Lung (tissue), 12 donors: Measurements from ENCODE around the gene DYRK3. TPM values are rescaled to one million over a fixed set of nuclear protein-coding genes. Genes with fewer than 3 reads are reported as not detected.
"Not testable (repeated sequence)": the region's sequence is repeated elsewhere in the genome, so short reads cannot be mapped to it uniquely, and the experiment has no call there.

Experiments used
- ATAC-seq: fragments of 200-7000 bp; cut with Tn5 transposase; one replicate; pipeline ENCODE4 v1.9.1; 2020; ENCODE audit warnings: moderate number of reproducible peaks; ENCODE audit not compliant: insufficient read depth, low FRiP score
- DNase-seq, 3 donors: peaks; one replicate each; pipeline ENCODE4 v3.0.0-alpha.2; 2013 to 2017
- H3K27ac ChIP-seq, 2 donors: one replicate each; pipeline ENCODE4 v1.5.1; 2013; ENCODE audit warnings: mild to moderate bottlenecking in 2 of 2, moderate library complexity in 2 of 2, control low read depth in 1 of 2, inconsistent platforms in 1 of 2, low read depth in 1 of 2, low read length in 1 of 2
- H3K27me3 ChIP-seq, 3 donors: one replicate each; pipeline ENCODE4 v1.5.1; 2013; ENCODE audit warnings: low read length in 2 of 3; ENCODE audit not compliant: control insufficient read depth in 3 of 3, insufficient read depth in 3 of 3
- H3K36me3 ChIP-seq, 4 donors: one replicate each; pipeline ENCODE4 v1.5.1; 2013; ENCODE audit warnings: low read length in 4 of 4, mild to moderate bottlenecking in 1 of 4, moderate library complexity in 1 of 4; ENCODE audit not compliant: control insufficient read depth in 4 of 4, insufficient read depth in 4 of 4
- H3K4me1 ChIP-seq, 5 donors: one replicate each; pipeline ENCODE4 v1.5.1; 2013; ENCODE audit warnings: low read length in 5 of 5, mild to moderate bottlenecking in 2 of 5, moderate library complexity in 1 of 5; ENCODE audit not compliant: control insufficient read depth in 5 of 5, insufficient read depth in 5 of 5
- H3K4me3 ChIP-seq: one replicate; pipeline ENCODE4 v1.5.1; 2013; ENCODE audit warnings: mild to moderate bottlenecking, control low read depth, moderate library complexity
- H3K9ac ChIP-seq, 2 donors: one replicate each; pipeline ENCODE4 v1.5.1; 2013; ENCODE audit warnings: low read length in 2 of 2, control low read depth in 1 of 2; ENCODE audit not compliant: insufficient read depth in 1 of 2
- H3K9me3 ChIP-seq, 4 donors: one replicate each; pipeline ENCODE4 v1.5.1; 2013; ENCODE audit warnings: low read length in 3 of 4, mild to moderate bottlenecking in 1 of 4, moderate library complexity in 1 of 4; ENCODE audit not compliant: control insufficient read depth in 4 of 4, insufficient read depth in 3 of 4
- CTCF ChIP-seq: IDR thresholded peaks from 2 replicates; pipeline ENCODE4 v1.5.1; 2012; ENCODE audit warnings: mild to moderate bottlenecking; ENCODE audit errors: control extremely low read depth, extremely low read depth
- WGBS, 2 donors: extraction: QIAGEN DNeasy Blood & Tissue Kit; methylation state at CpG; one replicate each; pipeline ENCODE4 v1.1.7; 2013; 5-methylcytosine and 5-hydroxymethylcytosine counted together
- polyA plus RNA-seq, 2 donors: library from polyadenylated mRNA; stranded (reverse); fragments of 200-250 nt; gene quantifications; one replicate each; pipeline ENCODE4 v1.2.1, GENCODE V29; 2013
- total RNA-seq, 2 donors: library from RNA; depleted of rRNA in 1 of 2; stranded (reverse); fragments of >200 nt in 1 of 2; gene quantifications; one replicate each; pipeline ENCODE4 v1.2.1, GENCODE V29; 2014 to 2021
- donor health status: control.
- donor health status: control.
- donor health status: Bipolar disorder and iron deficiency.
- donor health status: healthy.
- donor health status: DM: yes; HTN: yes; CAD: no.

DYRK3 gene
- total and polyA plus RNA-seq, 4 donors = 4.6 to 13.0 (median 8.8) TPM

GRCh38 chr1:206635978-206636345 is 626 bp downstream of the DYRK3 start:
- H3K27me3 ChIP-seq = no peaks in the 10 kb centered on the region
- peak in 1 of 3 donors; percentile 60 for DNase-seq

GRCh38 chr1:206636671-206637070 is 1.3 kb downstream of the DYRK3 start:
- H3K4me3 ChIP-seq = no peak overlapping the region
- ATAC-seq (no peak), DNase-seq (no peak)
- H3K4me1 ChIP-seq = peaks cover 2 to 34% (median 7%) of the 10 kb centered on the region in 5 donors
- H3K27me3 ChIP-seq = no peaks in the 10 kb centered on the region
- WGBS, 2 donors = 61 to 67% methylated on average over 4 of the region's 4 CpGs
- no peaks in the 10 kb centered on the region for H3K9me3 ChIP-seq
- H3K27ac ChIP-seq = peak overlapping the region in 1 of 2 donors; percentile 49
- H3K9ac ChIP-seq = no peak overlapping the region
- H3K36me3 ChIP-seq = no peaks in the 10 kb centered on the region
- no peak for TF ChIP-seq CTCF

More at GRCh38 chr1:206635978-206636345, 626 bp downstream of the DYRK3 start:
- Histone ChIP-seq H3K27ac (peak overlapping the region in 1 of 2 donors; percentile 91), H3K9me3 (no peaks in the 10 kb centered on the region), H3K4me3 (peak overlapping the region; percentile 72), H3K9ac (peak overlapping the region; percentile 70 to 84), H3K4me1 (peaks cover 2 to 39% (median 7%) of the 10 kb centered on the region in 5 donors), H3K36me3 (no peaks in the 10 kb centered on the region)
- ATAC-seq = no peak
- no peak for TF ChIP-seq CTCF
- 3 to 4% methylated on average over 14 of the region's 14 CpGs for WGBS, 2 donors

- Histone ChIP-seq H3K9ac (no peak overlapping the region), H3K36me3 (no peaks in the 10 kb centered on the region), H3K27ac (no peak overlapping the region), H3K4me3 (no peak overlapping the region), H3K4me1 (peaks cover 2 to 34% (median 7%) of the 10 kb centered on the region in 5 donors), H3K27me3 (no peaks in the 10 kb centered on the region), H3K9me3 (no peaks in the 10 kb centered on the region)
- DNase-seq = no peak
- no peak for ATAC-seq
- no peak for TF ChIP-seq CTCF
These were observed 2.3 kb downstream of the DYRK3 start for GRCh38 chr1:206637605-206638004.

- not testable (repeated sequence) for ATAC-seq, H3K27me3 ChIP-seq
- WGBS, 2 donors = 55 to 71% methylated on average over 2 of the region's 2 CpGs
These were observed 6.7 kb downstream of the DYRK3 start for GRCh38 chr1:206642074-206642473.

More at GRCh38 chr1:206642074-206642473, 6.7 kb downstream of the DYRK3 start:
- not testable (repeated sequence) for H3K9ac ChIP-seq, H3K9me3 ChIP-seq, H3K4me1 ChIP-seq, H3K36me3 ChIP-seq, DNase-seq, H3K4me3 ChIP-seq, H3K27ac ChIP-seq
